GM12878 (cell line): ENCODE data around the gene ZNF619. TPM values are rescaled to one million over a fixed set of nuclear protein-coding genes. Genes with fewer than 3 reads are reported as not detected.

Source experiments
- ATAC-seq: fragments of 200-7000 bp; cut with Tn5 transposase; 3 replicates; pipeline ENCODE4 v1.9.1; 2020; ENCODE audit warnings: mild to moderate bottlenecking, moderate library complexity
- BruUV-seq: library from RNA; stranded (reverse); fragments of 400-500 nt; replicated peaks from 2 replicates; lab custom pipeline; 2021; lab: Mats Ljungman, UMichigan
- CTCF ChIA-PET: fragments of 300-600 bp; sonication (Branson Sonifier 250); formaldehyde crosslinking; extraction: SDS; loops from one replicate; lab custom pipeline; 2021; ENCODE audit warnings: inconsistent platforms; lab: Yijun Ruan, JAX
- POLR2A ChIA-PET: fragments of 350-600 bp; formaldehyde crosslinking; extraction: SDS; loops from one replicate; lab custom pipeline; 2021; ENCODE audit warnings: inconsistent platforms; lab: Charles Lee
- RAD21 ChIA-PET: fragments of 300-600 bp; sonication (Branson Sonifier 250); formaldehyde crosslinking; loops from one replicate; lab custom pipeline; 2023; ENCODE audit warnings: antibody characterized with exemption; ENCODE audit not compliant: unreplicated experiment; lab: Charles Lee
- SMC1A ChIA-PET: fragments of 300-600 bp; sonication (Branson Sonifier 250); formaldehyde crosslinking; loops from one replicate; lab custom pipeline; 2023; ENCODE audit not compliant: unreplicated experiment, uncharacterized antibody; lab: Charles Lee
- DNase-seq: peaks from one replicate; pipeline ENCODE4 v3.0.0-alpha.2; 2011; ENCODE audit warnings: low read depth, low spot score
- FAIRE-seq: peaks from 3 replicates; lab custom pipeline; 2011; peaks lifted over from hg19 to GRCh38; lab: Jason Lieb, UNC
- H2AFZ ChIP-seq: 2 replicates; pipeline ENCODE4 v1.6.0; 2011; ENCODE audit warnings: low read depth, low read length, control low read depth; ENCODE audit not compliant: control insufficient read depth
- H3K27ac ChIP-seq: 2 replicates; pipeline ENCODE4 v1.5.1; 2011; ENCODE audit warnings: control low read depth; ENCODE audit not compliant: control insufficient read depth, insufficient read depth
- H3K27me3 ChIP-seq, 2 experiments: replicated peaks in 1 of 2; 2 replicates each; pipeline versions ENCODE4 v1.6.0 to v1.6.1; 2011; ENCODE audit warnings: low read length in 1 of 2; ENCODE audit not compliant: control insufficient read depth in 2 of 2, insufficient read depth in 2 of 2
- H3K36me3 ChIP-seq, 2 experiments: 2 replicates each; pipeline ENCODE4 v1.5.1; 2011; ENCODE audit warnings: low read length in 1 of 2; ENCODE audit not compliant: control insufficient read depth in 2 of 2, insufficient read depth in 2 of 2
- H3K4me1 ChIP-seq: 2 replicates; pipeline ENCODE4 v1.6.1; 2011; ENCODE audit warnings: mild to moderate bottlenecking, low read length, moderate library complexity, mixed read lengths; ENCODE audit not compliant: control insufficient read depth, insufficient read depth
- H3K4me2 ChIP-seq: 2 replicates; pipeline ENCODE4 v1.6.0; 2011; ENCODE audit warnings: control low read depth; ENCODE audit not compliant: control insufficient read depth, insufficient read depth
- H3K4me3 ChIP-seq: fragments of 200-600 bp; sonication (generic); 2 replicates; pipeline ENCODE4 v1.5.1; 2016
- H3K79me2 ChIP-seq: 2 replicates; pipeline ENCODE4 v1.6.0; 2011; ENCODE audit warnings: low read length; ENCODE audit not compliant: control insufficient read depth, insufficient read depth
- H3K9ac ChIP-seq: 2 replicates; pipeline ENCODE4 v1.8.0; 2011; ENCODE audit warnings: low read length, control low read depth, mixed read lengths; ENCODE audit not compliant: control insufficient read depth, insufficient read depth
- H3K9me3 ChIP-seq: replicated peaks from 3 replicates; pipeline ENCODE4 v1.5.1; 2011; ENCODE audit warnings: mild to moderate bottlenecking, low read length; ENCODE audit not compliant: control insufficient read depth, insufficient read depth
- H4K20me1 ChIP-seq: 2 replicates; pipeline ENCODE4 v1.6.0; 2011; ENCODE audit not compliant: control insufficient read depth, insufficient read depth
- BCL3 ChIP-seq: IDR thresholded peaks from 2 replicates; pipeline ENCODE4 v1.6.1; 2011; ENCODE audit warnings: borderline replicate concordance, low read depth, mild to moderate bottlenecking, moderate library complexity, low read length; ENCODE audit not compliant: insufficient read depth, poor library complexity, severe bottlenecking
- CREB1 ChIP-seq: IDR thresholded peaks from 2 replicates; pipeline ENCODE4 v1.6.1; 2012; ENCODE audit warnings: low read depth, mild to moderate bottlenecking, inconsistent platforms
- EP300 ChIP-seq, 2 experiments: fragments of 150-350 bp in 1 of 2; IDR thresholded peaks; 2 replicates each; pipeline ENCODE4 v1.6.1; 2011 to 2012; ENCODE audit warnings: low read depth in 2 of 2, low read length in 2 of 2, borderline replicate concordance in 1 of 2, improper control_type of control experiment in 1 of 2, inconsistent platforms in 1 of 2; ENCODE audit not compliant: control insufficient read depth in 1 of 2
- EZH2 ChIP-seq: IDR thresholded peaks from 2 replicates; pipeline ENCODE4 v1.6.1; 2012; ENCODE audit warnings: low read depth, mild to moderate bottlenecking, control low read depth, inconsistent platforms, low read length, borderline replicate concordance; ENCODE audit not compliant: control insufficient read depth
- FOXM1 ChIP-seq: IDR thresholded peaks from 2 replicates; pipeline ENCODE4 v1.6.1; 2012; ENCODE audit warnings: low read depth, mild to moderate bottlenecking, inconsistent platforms, low read length, moderate library complexity
- KLF5 ChIP-seq: fragments of 450-650 bp; IDR thresholded peaks from 2 replicates; pipeline ENCODE4 v1.6.1; 2014; ENCODE audit warnings: mild to moderate bottlenecking; ENCODE audit not compliant: partially characterized antibody
- PBX3 ChIP-seq: IDR thresholded peaks from 2 replicates; pipeline ENCODE4 v1.6.1; 2011; ENCODE audit warnings: mild to moderate bottlenecking, low read depth, low read length, moderate library complexity; ENCODE audit not compliant: insufficient replicate concordance
- RCOR1 ChIP-seq: conservative IDR thresholded peaks from 2 replicates; pipeline ENCODE4 v1.6.1; 2012; ENCODE audit warnings: low read depth, low read length, improper control_type of control experiment
- SUZ12 ChIP-seq: fragments of 200-600 bp; sonication (generic); IDR thresholded peaks from one replicate; pipeline ENCODE4 v1.6.1; 2018; ENCODE audit warnings: antibody characterized with exemption, mild to moderate bottlenecking; ENCODE audit not compliant: unreplicated experiment
- TARDBP ChIP-seq: IDR thresholded peaks from 2 replicates; pipeline ENCODE4 v1.6.1; 2016; ENCODE audit warnings: borderline replicate concordance
- ZBTB40 ChIP-seq: fragments of 450-650 bp; IDR thresholded peaks from 2 replicates; pipeline ENCODE4 v1.6.1; 2016; ENCODE audit warnings: mild to moderate bottlenecking, moderate library complexity, borderline replicate concordance
- ZNF24 ChIP-seq: fragments of 450-650 bp; IDR thresholded peaks from 2 replicates; pipeline ENCODE4 v1.6.1; 2017; ENCODE audit warnings: antibody characterized with exemption, mild to moderate bottlenecking
- ZNF384 ChIP-seq: IDR thresholded peaks from 2 replicates; pipeline ENCODE4 v1.6.1; 2012; ENCODE audit warnings: low read depth, mild to moderate bottlenecking, low read length, improper control_type of control experiment, borderline replicate concordance
- WGBS: methylation state at CpG from one replicate; pipeline ENCODE4 v1.1.6; 2016; ENCODE audit warnings: low lambda C conversion rate; ENCODE audit not compliant: insufficient replicate concordance, insufficient coverage; ENCODE audit errors: missing lambda C conversion rate; 5-methylcytosine and 5-hydroxymethylcytosine counted together
- in situ Hi-C: fragments of 300-500 bp; cut with MboI; formaldehyde crosslinking; loops from 9 replicates; pipeline ENCODE4 v1.14.3; 2018; ENCODE audit warnings: mixed read lengths
- intact Hi-C: fragments of 100-400 bp; cut with micrococcal nuclease; formaldehyde crosslinking; loops from one replicate; pipeline ENCODE4 v1.14.2; 2022; ENCODE audit not compliant: unreplicated experiment
- polyA plus RNA-seq, 11 experiments: library from polyadenylated mRNA; depleted of rRNA in 4 of 11; unstranded in 6 of 11; stranded (reverse) in 5 of 11; fragments of >200 nt; fragmentation: Nextera tagmentation in 4 of 11; fragmentation: Illumina TruSeq in 1 of 11; extraction: Ambion mirVana in 4 of 11; extraction: Trizol in 1 of 11; gene quantifications; 1 replicate in 1 of 11; 2 replicates in 10 of 11; pipeline versions ENCODE4 v1.2.1 to v1.2.3, GENCODE V29; 2011 to 2016; ENCODE audit warnings: inconsistent platforms in 2 of 11, missing spikeins in 2 of 11, low read depth in 1 of 11
- total RNA-seq, 4 experiments: library from RNA; depleted of rRNA in 3 of 4; stranded (reverse); fragments of >200 nt in 3 of 4; fragmentation: Illumina TruSeq in 1 of 4; extraction: Trizol in 1 of 4; gene quantifications; 2 replicates each; pipeline versions ENCODE4 v1.2.1 to v1.2.3, GENCODE V29; 2013 to 2021
- TF ChIP-seq, protein P1 (sequence below): fragments of 150-350 bp; IDR thresholded peaks from 2 replicates; pipeline ENCODE4 v1.6.1; 2014; ENCODE audit warnings: mild to moderate bottlenecking, low read depth, low read length

The ZNF619 gene
- total and polyA plus RNA-seq, 10 of the 15 experiments (the other 5 are each of a cell fraction or from before 2014, with no cell fraction given): 0.42 to 7.5 (median 3.7) TPM

DNA sequence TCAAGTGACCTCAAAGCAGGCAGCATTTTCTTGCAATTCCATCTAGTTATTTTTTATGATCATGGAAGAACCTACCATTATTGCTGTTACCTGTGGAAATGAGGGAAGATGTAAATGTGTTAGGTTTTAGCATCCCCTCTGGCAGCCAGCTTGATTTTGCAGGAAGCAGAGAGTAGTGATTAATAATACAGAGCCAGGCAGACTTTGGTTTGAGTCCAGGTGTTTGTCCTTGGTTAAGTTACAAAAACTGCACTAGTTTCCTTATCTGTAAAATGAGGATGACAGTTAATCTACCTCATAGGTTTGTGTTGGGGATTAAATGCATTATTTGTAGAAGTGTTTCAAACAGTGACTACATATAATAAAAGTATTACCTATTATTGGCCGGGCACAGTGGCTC is 41.1 kb downstream of the ZNF619 start (continued):
- TF ChIP-seq ZBTB40 (no peak), PBX3 (no peak)

GRCh38 chr3:40518848-40519247 is 41.9 kb downstream of the ZNF619 start:
- no peaks in the 10 kb centered on the region for H3K27me3 ChIP-seq
- BruUV-seq: no TSS peak
- H2AFZ ChIP-seq: no peak overlapping the region
- no peak for ATAC-seq
- H3K36me3 ChIP-seq: no peaks in the 10 kb centered on the region
- intact Hi-C loops (no loop called here), in situ Hi-C loops (no loop called here)
- H3K79me2 ChIP-seq: no peaks in the 10 kb centered on the region
- no peaks in the 10 kb centered on the region for H3K4me1 ChIP-seq
- SMC1A ChIA-PET: interaction anchor here (1.5 kb wide), 1 partner anchor 67 kb away, joined by 3 read pairs; no protein-coding TSS in a partner anchor
- WGBS: 87% methylated on average over 1 of the region's 1 CpG
- POLR2A ChIA-PET: no interaction called here
- CTCF ChIA-PET: no interaction called here
- no peak overlapping the region for H3K4me3 ChIP-seq
- FAIRE-seq: no peak
- RAD21 ChIA-PET: interaction anchor here (0.8 kb wide), 1 partner anchor 92 kb away, joined by 4 read pairs; no protein-coding TSS in a partner anchor
- H4K20me1 ChIP-seq: no peaks in the 10 kb centered on the region
- H3K9ac ChIP-seq: no peak overlapping the region
- H3K9me3 ChIP-seq: no peaks in the 10 kb centered on the region
- no peak overlapping the region for H3K27ac ChIP-seq
- no peak overlapping the region for H3K4me2 ChIP-seq
- DNase-seq: no peak
- TF ChIP-seq TARDBP (no peak), SUZ12 (no peak), EP300 (IDR thresholded peaks at IDR 0.05; ENCODE audit: borderline replicate concordance in 1 of 2, control insufficient read depth in 1 of 2, low read depth in 2 of 2, low read length in 2 of 2) (no peak), ZNF24 (no peak), FOXM1 (no peak), KLF5 (no peak), EZH2 (no peak), CREB1 (no peak), RCOR1 (no peak), ZNF384 (no peak), BCL3 (no peak)
- TF ChIP-seq, protein P1, sequence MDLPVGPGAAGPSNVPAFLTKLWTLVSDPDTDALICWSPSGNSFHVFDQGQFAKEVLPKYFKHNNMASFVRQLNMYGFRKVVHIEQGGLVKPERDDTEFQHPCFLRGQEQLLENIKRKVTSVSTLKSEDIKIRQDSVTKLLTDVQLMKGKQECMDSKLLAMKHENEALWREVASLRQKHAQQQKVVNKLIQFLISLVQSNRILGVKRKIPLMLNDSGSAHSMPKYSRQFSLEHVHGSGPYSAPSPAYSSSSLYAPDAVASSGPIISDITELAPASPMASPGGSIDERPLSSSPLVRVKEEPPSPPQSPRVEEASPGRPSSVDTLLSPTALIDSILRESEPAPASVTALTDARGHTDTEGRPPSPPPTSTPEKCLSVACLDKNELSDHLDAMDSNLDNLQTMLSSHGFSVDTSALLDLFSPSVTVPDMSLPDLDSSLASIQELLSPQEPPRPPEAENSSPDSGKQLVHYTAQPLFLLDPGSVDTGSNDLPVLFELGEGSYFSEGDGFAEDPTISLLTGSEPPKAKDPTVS: no peak
